Muscle of leg (tissue), 11 donors: ENCODE measurements around the gene JPH4. TPM values are rescaled to one million over a fixed set of nuclear protein-coding genes. Genes with fewer than 3 reads are reported as not detected.

ENCODE experiments used
- DNase-seq: peaks from one replicate; pipeline ENCODE4 v3.0.0; 2013
- H3K27ac ChIP-seq: one replicate; pipeline ENCODE4 v1.5.1; 2013; ENCODE audit warnings: mild to moderate bottlenecking, low read length, control low read depth
- H3K27me3 ChIP-seq: one replicate; pipeline ENCODE4 v1.6.1; 2013; ENCODE audit warnings: low read length; ENCODE audit not compliant: control insufficient read depth, insufficient read depth
- H3K36me3 ChIP-seq: one replicate; pipeline ENCODE4 v1.6.1; 2013; ENCODE audit warnings: low read length; ENCODE audit not compliant: control insufficient read depth, insufficient read depth
- H3K4me1 ChIP-seq: one replicate; pipeline ENCODE4 v1.6.1; 2013; ENCODE audit warnings: low read length; ENCODE audit not compliant: control insufficient read depth, insufficient read depth
- H3K4me3 ChIP-seq: one replicate; pipeline ENCODE4 v1.5.1; 2013; ENCODE audit warnings: low read length, control low read depth
- H3K9me3 ChIP-seq: replicated peaks from 2 replicates; pipeline ENCODE4 v1.6.1; 2013; ENCODE audit warnings: low read depth, low read length; ENCODE audit not compliant: control insufficient read depth
- WGBS: methylation state at CpG from one replicate; pipeline ENCODE4 v1.1.5; 2013; ENCODE audit warnings: missing lambda C conversion rate; ENCODE audit not compliant: insufficient coverage; 5-methylcytosine and 5-hydroxymethylcytosine counted together
- polyA plus RNA-seq, 8 donors: library from polyadenylated mRNA; unstranded; fragments of 120-200 nt; gene quantifications; one replicate each; pipeline versions ENCODE4 v1.2.1 to v1.2.3, GENCODE V29; 2013; ENCODE audit warnings: inconsistent platforms in 1 of 8, low replicate concordance in 1 of 8; ENCODE audit not compliant: insufficient read length in 8 of 8, insufficient read depth in 1 of 8
- total RNA-seq: library from RNA; stranded (reverse); fragments of 120-200 nt; gene quantifications from one replicate; pipeline ENCODE4 v1.2.4, GENCODE V29; 2013

Gene JPH4
- total and polyA plus RNA-seq, 9 donors: 0.26 to 3.0 (median 0.85) TPM

DNA sequence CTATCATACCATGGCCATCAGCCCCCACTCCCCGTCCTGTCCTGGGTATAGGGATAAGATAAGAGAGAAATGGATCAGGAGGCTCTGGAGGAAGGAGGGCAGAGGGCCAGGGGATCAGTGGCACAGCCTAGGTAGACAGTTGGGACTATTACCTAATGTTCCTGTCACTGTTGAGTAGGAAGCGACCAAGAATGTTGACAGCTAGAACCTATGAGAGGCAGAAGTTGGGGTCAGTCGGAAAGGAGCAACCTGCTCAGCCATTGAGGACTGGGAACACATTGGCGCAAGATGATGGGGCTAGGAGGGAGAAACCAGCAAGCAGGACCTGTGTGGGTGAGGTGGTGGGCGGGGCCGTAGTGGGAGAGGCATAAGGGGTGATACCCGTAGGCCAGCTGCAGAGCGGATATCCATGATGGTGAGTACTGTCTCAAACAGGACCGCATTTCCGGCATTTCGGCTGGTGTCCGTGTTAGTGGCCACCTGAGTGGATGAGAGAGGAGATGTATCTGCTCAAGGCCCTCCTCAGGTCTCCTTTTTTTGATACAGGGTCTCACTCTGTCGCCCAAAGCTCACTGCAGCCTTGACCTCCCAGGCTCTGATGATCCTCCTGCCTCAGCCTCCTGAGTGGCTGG is 14.3 kb downstream of the JPH4 start:
- Histone ChIP-seq H3K4me3 (no peak overlapping the region), H3K27me3 (no peaks in the 10 kb centered on the region), H3K9me3 (no peaks in the 10 kb centered on the region), H3K4me1 (peaks cover 16% of the 10 kb centered on the region), H3K36me3 (peaks cover 19% of the 10 kb centered on the region), H3K27ac (no peak overlapping the region)
- 87% methylated on average over 12 of the region's 13 CpGs for WGBS
- no peak for DNase-seq

DNA sequence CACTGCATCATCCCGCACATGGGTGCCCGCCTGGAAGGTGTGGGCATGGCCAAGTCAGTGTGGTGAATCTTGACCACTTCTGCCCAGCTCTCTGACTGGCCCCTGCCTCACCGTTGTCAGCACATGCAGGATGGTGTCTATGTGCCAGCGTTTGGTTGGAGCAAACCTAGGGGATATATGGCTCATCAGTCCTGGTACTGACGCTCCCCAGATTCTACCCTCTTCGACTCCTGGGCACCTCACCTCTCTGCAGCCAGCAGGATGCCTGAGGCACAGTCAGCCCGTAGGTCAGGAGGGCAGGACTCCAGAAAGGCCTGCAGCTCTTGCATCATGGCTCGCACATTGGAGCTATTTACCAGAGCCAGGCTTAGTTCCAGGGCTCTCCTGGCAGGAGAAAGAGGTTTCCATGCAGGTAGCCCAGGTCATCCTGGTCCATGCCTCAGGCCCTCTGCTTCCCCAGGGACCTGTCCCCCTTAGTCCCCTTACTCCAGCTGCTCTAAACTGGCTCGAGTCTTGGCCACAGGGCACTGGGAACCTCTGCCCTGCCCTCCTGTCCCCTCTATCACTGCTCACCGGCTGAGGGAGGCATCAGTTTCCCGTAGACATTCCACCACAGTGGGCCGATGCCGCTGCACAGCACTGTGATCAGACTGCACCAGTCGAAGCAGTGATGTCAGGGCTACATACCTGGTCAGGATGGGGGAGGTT is 15.0 kb downstream of the JPH4 start:
- 84% methylated on average over 12 of the region's 14 CpGs for WGBS
- H3K4me3 ChIP-seq: no peak overlapping the region
- H3K4me1 ChIP-seq: peaks cover 15% of the 10 kb centered on the region
- peaks cover 26% of the 10 kb centered on the region for H3K36me3 ChIP-seq
- H3K9me3 ChIP-seq: no peaks in the 10 kb centered on the region
- H3K27ac ChIP-seq: no peak overlapping the region
- DNase-seq: peak; percentile 24
- no peaks in the 10 kb centered on the region for H3K27me3 ChIP-seq

DNA sequence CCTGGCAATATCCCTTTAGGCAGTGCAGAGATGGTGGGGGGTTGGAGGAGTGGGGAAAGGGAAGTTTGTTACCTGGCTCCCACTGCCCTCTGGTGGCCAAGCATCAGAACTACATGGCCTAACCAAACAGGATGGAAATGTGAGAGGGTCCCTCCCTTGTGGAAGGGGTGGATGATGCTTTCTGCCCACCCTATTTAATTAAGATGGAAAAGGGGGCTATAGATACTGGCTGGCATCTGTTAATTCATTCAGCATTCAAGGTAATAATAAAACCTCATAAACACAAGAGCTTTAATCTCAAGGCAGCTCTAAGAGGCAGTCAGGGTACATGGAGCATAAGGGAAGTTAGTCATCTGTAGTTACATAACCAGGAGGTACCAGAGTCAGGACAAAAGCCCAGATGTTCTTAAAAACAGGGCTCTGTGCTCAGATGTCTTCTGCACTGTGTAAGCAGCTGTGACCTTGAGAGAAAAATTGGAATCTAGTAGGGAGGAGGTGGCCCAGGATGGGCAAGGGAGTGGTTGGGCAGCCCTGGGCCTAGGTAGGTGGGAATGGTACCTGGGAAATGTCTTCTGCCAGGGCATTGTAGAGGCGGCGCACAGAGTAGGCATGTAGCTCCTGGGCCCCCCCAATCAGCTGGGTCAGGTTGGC is 15.6 kb downstream of the JPH4 start:
- Histone ChIP-seq H3K27me3 (no peaks in the 10 kb centered on the region), H3K4me1 (peaks cover 12% of the 10 kb centered on the region), H3K36me3 (peaks cover 33% of the 10 kb centered on the region), H3K27ac (no peak overlapping the region), H3K9me3 (no peaks in the 10 kb centered on the region), H3K4me3 (no peak overlapping the region)
- DNase-seq: peak; percentile 61
- 100% methylated on average over 2 of the region's 2 CpGs for WGBS

DNA sequence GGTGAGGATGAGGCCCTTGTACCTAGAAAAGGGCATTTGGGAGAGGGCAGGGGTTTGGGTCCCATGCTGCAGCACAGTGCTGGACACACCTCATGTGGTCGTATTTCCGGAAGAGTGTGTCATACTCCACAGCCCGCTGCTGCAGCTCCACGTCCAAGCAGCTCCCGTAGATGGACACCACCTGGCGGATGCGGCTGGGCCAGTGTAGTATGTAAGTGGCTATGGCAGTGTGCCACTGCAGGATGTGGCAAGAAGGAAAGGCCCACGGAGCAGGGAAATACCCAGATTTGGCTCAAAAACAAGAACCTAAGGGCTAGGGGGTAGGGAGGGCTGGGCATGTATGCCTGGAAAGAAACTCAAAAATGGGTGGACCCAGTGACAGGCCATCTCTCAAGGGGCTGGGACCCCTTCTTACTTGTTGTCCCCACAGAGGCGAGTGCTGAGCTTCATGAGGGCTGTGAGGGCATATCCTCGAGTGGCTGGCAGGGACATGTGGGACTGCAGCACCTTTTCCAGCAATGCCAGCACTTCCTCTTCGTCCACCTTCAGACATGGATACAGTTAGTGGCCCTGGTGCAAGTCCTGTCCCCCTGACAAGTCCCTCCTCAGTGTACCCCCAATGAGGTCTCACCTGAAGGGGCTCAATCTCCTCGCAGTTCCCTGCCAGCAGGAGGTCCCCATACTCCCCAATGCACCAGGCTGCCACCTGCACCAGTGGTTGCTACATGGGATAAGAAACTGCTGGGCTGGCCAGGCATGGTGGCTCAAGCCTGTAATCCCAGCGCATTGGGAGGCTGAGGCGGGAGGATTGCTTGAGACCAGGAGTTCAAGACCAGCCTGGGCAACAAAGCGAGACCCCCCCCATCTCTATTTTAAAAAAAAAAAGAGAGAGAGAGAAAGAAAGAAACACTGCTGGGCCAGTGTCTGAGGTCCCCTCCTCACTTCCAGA is 16.4 kb downstream of the JPH4 start:
- no peak overlapping the region for H3K27ac ChIP-seq
- no peak overlapping the region for H3K4me3 ChIP-seq
- peaks cover 34% of the 10 kb centered on the region for H3K36me3 ChIP-seq
- 85% methylated on average over 11 of the region's 15 CpGs for WGBS
- peaks cover 8% of the 10 kb centered on the region for H3K4me1 ChIP-seq
- no peaks in the 10 kb centered on the region for H3K9me3 ChIP-seq
- H3K27me3 ChIP-seq: no peaks in the 10 kb centered on the region
- DNase-seq: no peak

DNA sequence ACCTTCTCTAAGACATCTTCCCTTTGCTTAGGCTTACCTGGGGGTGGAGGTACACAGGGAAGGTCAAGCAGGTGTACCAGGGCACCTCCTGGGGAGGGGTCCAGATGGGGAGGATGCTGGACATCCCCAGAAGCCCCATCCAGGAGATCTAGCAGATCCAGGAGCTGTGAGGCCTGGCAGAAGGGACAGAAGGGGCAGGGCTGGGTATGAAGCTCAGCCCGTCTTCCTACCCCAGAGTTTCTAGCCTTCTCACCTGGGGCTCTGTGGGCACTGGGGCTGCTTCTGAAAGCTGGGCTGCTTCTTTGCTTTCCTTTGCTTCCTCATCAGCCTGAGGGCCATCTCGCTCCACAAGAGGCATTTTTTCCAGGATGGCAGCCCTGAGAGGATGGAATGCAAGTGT is 17.3 kb downstream of the JPH4 start:
- no peaks in the 10 kb centered on the region for H3K9me3 ChIP-seq
- no peaks in the 10 kb centered on the region for H3K27me3 ChIP-seq
- DNase-seq: no peak
- WGBS: no CpG with 5 or more reads among the region's 2 CpGs
- peaks cover 34% of the 10 kb centered on the region for H3K36me3 ChIP-seq
- no peak overlapping the region for H3K4me3 ChIP-seq
- peaks cover 10% of the 10 kb centered on the region for H3K4me1 ChIP-seq
- H3K27ac ChIP-seq: no peak overlapping the region

DNA sequence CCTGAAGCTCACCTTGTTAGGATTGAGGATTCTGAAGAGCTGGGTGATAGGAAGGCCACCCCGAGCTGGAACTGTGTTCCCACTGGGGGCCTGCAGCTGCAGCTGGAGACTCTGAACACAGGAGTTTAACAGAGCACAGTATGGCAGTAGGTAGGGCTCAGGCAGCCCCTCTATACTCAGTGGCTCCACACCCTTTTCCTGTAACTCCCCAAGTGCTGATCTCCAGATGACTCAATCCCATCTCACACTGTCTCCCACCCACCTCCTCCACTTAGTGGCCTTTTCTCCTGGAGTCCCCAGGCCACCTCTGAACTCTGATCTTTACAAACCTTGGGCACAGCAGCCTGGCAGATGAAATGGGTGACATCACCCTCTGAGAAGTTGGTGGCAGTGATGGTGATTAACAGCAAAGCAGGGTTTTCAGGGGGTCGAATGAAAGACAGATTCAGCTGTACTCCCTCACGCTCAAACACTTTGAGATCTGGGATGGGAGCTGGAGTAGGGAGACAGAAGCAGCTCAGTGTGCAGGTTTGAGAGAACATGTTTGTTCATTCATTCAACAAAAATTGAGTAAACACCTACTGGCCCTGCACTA is 18.6 kb downstream of the JPH4 start:
- H3K27me3 ChIP-seq: no peaks in the 10 kb centered on the region
- H3K36me3 ChIP-seq: peaks cover 34% of the 10 kb centered on the region
- H3K9me3 ChIP-seq: no peaks in the 10 kb centered on the region
- peaks cover 12% of the 10 kb centered on the region for H3K4me1 ChIP-seq
- no peak overlapping the region for H3K27ac ChIP-seq
- DNase-seq: no peak
- 100% methylated on average over 1 of the region's 3 CpGs for WGBS
- H3K4me3 ChIP-seq: no peak overlapping the region

DNA sequence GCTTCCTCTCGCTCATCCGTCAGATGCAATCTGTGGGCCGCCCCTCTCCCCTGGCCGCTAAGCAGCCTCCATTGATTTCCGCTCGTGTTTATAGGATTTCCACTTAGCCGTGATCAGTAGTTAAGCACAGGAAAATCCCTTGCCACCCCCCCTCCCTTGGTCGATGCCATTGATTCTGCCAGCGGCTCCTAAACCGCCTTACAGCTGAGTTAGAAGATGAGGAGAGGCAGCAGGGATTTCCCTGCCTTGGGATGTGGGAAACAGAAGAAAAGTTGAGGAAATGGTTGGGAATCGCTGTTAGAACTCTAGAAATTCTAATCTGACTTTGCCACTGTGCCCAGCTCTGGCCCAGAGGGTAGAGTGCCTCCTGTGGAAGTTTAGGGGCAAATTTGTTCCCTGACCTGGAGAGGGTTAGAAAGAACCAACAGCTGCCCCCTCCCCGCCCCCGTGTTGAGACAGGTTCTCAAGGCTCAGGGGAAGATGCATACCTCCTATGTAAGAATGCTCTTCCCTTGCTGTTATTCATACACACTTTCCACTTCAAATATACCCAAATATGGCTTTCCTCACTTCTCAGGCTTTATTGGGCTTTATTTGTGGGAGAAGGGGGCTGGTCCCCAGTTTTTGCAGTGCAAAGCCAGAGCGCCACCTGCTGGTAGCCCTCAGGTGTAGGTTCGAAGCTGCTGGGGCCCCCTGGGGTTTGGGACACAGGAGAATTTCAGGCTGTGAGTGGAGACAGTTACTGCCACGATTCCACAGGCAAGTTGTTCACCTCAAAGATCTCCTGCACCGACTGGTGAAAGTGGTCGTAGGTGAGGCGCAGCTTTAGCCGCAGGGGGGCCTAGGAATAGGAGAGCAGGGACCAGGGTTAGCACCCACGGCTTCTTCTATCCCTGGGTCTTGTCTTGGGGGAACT is 19.3 kb downstream of the JPH4 start:
- peak; percentile 26 for DNase-seq
- Histone ChIP-seq H3K4me3 (no peak overlapping the region), H3K4me1 (peaks cover 12% of the 10 kb centered on the region), H3K27me3 (no peaks in the 10 kb centered on the region), H3K36me3 (peaks cover 34% of the 10 kb centered on the region), H3K9me3 (no peaks in the 10 kb centered on the region), H3K27ac (no peak overlapping the region)
- WGBS: 70% methylated on average over 12 of the region's 21 CpGs

DNA sequence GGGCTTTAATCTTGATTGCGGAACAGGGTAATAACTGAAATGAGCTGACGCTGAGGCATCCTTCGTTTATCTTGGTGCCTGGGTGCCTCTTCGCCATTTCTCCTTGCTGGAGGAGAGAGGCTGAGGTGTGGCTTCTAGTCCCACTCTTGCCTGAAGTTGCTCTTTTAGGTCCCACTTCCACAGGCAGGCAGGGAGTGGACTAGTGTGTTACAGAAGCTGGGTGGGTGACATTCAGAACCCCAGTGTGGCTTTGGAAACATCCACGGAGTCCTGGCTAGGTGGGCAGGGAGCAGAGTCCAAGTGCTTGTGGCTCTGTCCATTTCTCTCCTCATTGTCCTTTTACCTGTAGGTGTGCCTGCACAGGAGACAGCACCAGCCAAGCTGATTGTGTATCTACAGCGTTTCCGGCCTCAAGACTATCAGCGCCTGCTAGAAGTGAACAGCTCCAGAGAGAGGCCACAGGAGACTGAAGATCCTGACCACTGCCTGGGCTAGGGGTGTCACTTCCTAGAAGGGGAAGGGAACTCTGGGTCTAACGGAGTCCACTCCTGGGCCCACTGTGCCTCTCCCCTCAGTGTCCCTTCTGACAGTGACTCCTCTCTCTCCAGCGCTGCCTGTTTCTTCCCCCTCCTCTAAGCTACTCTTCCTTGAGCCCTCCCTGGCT is 20.1 kb downstream of the JPH4 start:
- Histone ChIP-seq H3K4me1 (peaks cover 12% of the 10 kb centered on the region), H3K27ac (no peak overlapping the region), H3K36me3 (peaks cover 34% of the 10 kb centered on the region), H3K9me3 (no peaks in the 10 kb centered on the region), H3K27me3 (no peaks in the 10 kb centered on the region), H3K4me3 (no peak overlapping the region)
- no peak for DNase-seq
- WGBS: 85% methylated on average over 4 of the region's 10 CpGs
